ENCODE data around the gene PASK. TPM values are rescaled to one million over a fixed set of nuclear protein-coding genes. Genes with fewer than 3 reads are reported as not detected.
A peak's percentile ranks its signal among the peaks of the same experiment; 100 is the strongest.

PASK gene
- total and polyA plus RNA-seq, 9 of the 15 experiments (the other 6 are each of a cell fraction or from before 2014, with no cell fraction given), result 1.5 to 30.3 (median 9.9) TPM

- TF ChIP-seq NR3C1 (CRISPR knock-in tag; IDR thresholded peaks at IDR 0.05), result peak; percentile 41; the same call in 1 of the 2 replicates
- TF ChIP-seq MEF2D (tag; conservative IDR thresholded peaks at IDR 0.05; ENCODE audit: low read depth), result no peak
- peak; percentile 89 for TF ChIP-seq E2F8 (IDR thresholded peaks at IDR 0.05; ENCODE audit: low read depth, partially characterized antibody)
- TF ChIP-seq POLR2G (IDR thresholded peaks at IDR 0.05; ENCODE audit: low read depth, low read length), result peak; percentile 94
- TF ChIP-seq HIVEP1 (CRISPR knock-in tag; IDR thresholded peaks at IDR 0.05), result 0 out of 2 replicates have a peak, but pooled peaks have one; percentile 4
- 0 out of 2 replicates have a peak, but pooled peaks have one; percentile 15 for TF ChIP-seq ZBTB17 (CRISPR knock-in tag; IDR thresholded peaks at IDR 0.05)
- TF ChIP-seq ADNP (tag; IDR thresholded peaks at IDR 0.05), result no peak
- TF ChIP-seq, protein P1, sequence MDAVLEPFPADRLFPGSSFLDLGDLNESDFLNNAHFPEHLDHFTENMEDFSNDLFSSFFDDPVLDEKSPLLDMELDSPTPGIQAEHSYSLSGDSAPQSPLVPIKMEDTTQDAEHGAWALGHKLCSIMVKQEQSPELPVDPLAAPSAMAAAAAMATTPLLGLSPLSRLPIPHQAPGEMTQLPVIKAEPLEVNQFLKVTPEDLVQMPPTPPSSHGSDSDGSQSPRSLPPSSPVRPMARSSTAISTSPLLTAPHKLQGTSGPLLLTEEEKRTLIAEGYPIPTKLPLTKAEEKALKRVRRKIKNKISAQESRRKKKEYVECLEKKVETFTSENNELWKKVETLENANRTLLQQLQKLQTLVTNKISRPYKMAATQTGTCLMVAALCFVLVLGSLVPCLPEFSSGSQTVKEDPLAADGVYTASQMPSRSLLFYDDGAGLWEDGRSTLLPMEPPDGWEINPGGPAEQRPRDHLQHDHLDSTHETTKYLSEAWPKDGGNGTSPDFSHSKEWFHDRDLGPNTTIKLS (IDR thresholded peaks at IDR 0.05; ENCODE audit: borderline replicate concordance, low read depth), result 0 out of 2 replicates have a peak, but pooled peaks have one; percentile 33
- TF ChIP-seq NCOA4 (IDR thresholded peaks at IDR 0.05; ENCODE audit: partially characterized antibody), result no peak
- TF ChIP-seq RUNX1 (IDR thresholded peaks at IDR 0.05; ENCODE audit: low read depth), result no peak
- TF ChIP-seq ZBTB26 (CRISPR knock-in tag; IDR thresholded peaks at IDR 0.05), result no peak
- TF ChIP-seq KAT2B (IDR thresholded peaks at IDR 0.05; ENCODE audit: low read depth, low read length), result no peak
- no peak for TF ChIP-seq RFX7 (CRISPR knock-in tag; IDR thresholded peaks at IDR 0.05)
- TF ChIP-seq IRF2 (CRISPR knock-in tag; IDR thresholded peaks at IDR 0.05), result no peak
- TF ChIP-seq SAFB (IDR thresholded peaks at IDR 0.05; ENCODE audit: borderline replicate concordance, low read depth, low read length), result peak; percentile 52; the same call in 1 of the 2 replicates
- peak in 1 of 2 experiments; percentile 97; a peak in 2 of 4 replicates for TF ChIP-seq TRIM24 (IDR thresholded peaks at IDR 0.05)
- no peak for TF ChIP-seq ZNF655 (CRISPR knock-in tag; IDR thresholded peaks at IDR 0.05)
- TF ChIP-seq, protein P2, sequence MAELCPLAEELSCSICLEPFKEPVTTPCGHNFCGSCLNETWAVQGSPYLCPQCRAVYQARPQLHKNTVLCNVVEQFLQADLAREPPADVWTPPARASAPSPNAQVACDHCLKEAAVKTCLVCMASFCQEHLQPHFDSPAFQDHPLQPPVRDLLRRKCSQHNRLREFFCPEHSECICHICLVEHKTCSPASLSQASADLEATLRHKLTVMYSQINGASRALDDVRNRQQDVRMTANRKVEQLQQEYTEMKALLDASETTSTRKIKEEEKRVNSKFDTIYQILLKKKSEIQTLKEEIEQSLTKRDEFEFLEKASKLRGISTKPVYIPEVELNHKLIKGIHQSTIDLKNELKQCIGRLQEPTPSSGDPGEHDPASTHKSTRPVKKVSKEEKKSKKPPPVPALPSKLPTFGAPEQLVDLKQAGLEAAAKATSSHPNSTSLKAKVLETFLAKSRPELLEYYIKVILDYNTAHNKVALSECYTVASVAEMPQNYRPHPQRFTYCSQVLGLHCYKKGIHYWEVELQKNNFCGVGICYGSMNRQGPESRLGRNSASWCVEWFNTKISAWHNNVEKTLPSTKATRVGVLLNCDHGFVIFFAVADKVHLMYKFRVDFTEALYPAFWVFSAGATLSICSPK (IDR thresholded peaks at IDR 0.05; ENCODE audit: borderline replicate concordance), result no peak
- peak; percentile 41; the same call in 1 of the 2 replicates for TF ChIP-seq JUN (IDR thresholded peaks at IDR 0.05; ENCODE audit: borderline replicate concordance, low read depth, low read length)
- TF ChIP-seq JUN (CRISPR knock-in tag; IDR thresholded peaks at IDR 0.05; ENCODE audit: borderline replicate concordance), result no peak
Measured at GRCh38 chr2:241102239-241102803, 47.0 kb downstream of the PASK start, which contains the start of gene MTERF4 (continued).
